Spleen (tissue), 7 donors: ENCODE results near the gene ATP10A.

Experiments used
- CTCF ChIP-seq, 11 experiments: fragments of 200-600 bp in 7 of 11; fragments of 450-650 bp in 4 of 11; sonication (generic) in 4 of 11; IDR thresholded peaks in 8 of 11; conservative IDR thresholded peaks in 3 of 11; 1 replicate in 7 of 11; 2 replicates in 4 of 11; pipeline versions ENCODE4 v1.4.0 to v1.8.0; 2016 to 2021; ENCODE audit warnings: antibody characterized with exemption in 11 of 11, inconsistent platforms in 4 of 11, mild to moderate bottlenecking in 1 of 11
- POLR2A ChIP-seq, 3 donors: fragments of 450-650 bp; IDR thresholded peaks; one replicate each; pipeline ENCODE4 v1.5.1; 2017; ENCODE audit warnings: antibody characterized with exemption in 3 of 3, mild to moderate bottlenecking in 1 of 3
- POLR2AphosphoS5 ChIP-seq, 3 donors: sonication (generic); formaldehyde crosslinking; IDR thresholded peaks; one replicate each; pipeline ENCODE4 v1.5.1; 2017; ENCODE audit warnings: antibody characterized with exemption in 3 of 3
- donor health status: DM: no; HTN: no; CAD: no; lungs with moderate emphysema.
- donor health status: DM: no; HTN: no; CAD: no.
- donor health status: DM: no; HTN: no; CAD: no.

- TF ChIP-seq CTCF (IDR thresholded peaks at IDR 0.05 in 8 of 11, conservative IDR thresholded peaks at IDR 0.05 in 3 of 11) (no peak), POLR2AphosphoS5 (IDR thresholded peaks at IDR 0.05) (no peak), POLR2A (IDR thresholded peaks at IDR 0.05) (no peak)
Measured at GRCh38 chr15:25649390-25649789, 213.7 kb downstream of the ATP10A start.
